ENCODE results near the gene COL11A2.

The COL11A2 gene

GRCh38 chr6:33124947-33125346 lies 67.3 kb downstream of the COL11A2 start:
- Histone ChIP-seq H3K4me1 (ENCODE audit: control extremely low read depth in 1 of 4, control insufficient read depth in 4 of 4, insufficient read depth in 4 of 4, low read length in 3 of 4) (no peaks in the 10 kb centered on the region), H3K27me3 (replicated peaks in 2 of 5; ENCODE audit: control insufficient read depth in 4 of 5, insufficient read depth in 5 of 5, low read length in 4 of 5) (no peaks in the 10 kb centered on the region), H3K4me3 (ENCODE audit: control insufficient read depth in 1 of 7, extremely low read depth in 1 of 7, insufficient read depth in 4 of 7, low read depth in 2 of 7, low read length in 6 of 7) (no peak overlapping the region), H3K36me3 (ENCODE audit: control insufficient read depth in 4 of 4, insufficient read depth in 4 of 4, low read length in 3 of 4) (no peaks in the 10 kb centered on the region), H3K27ac (ENCODE audit: insufficient read depth in 1 of 2, low read depth in 1 of 2, low read length in 2 of 2, poor library complexity in 1 of 2, severe bottlenecking in 2 of 2) (no peak overlapping the region), H3K9me3 (ENCODE audit: control extremely low read depth in 1 of 5, control insufficient read depth in 4 of 5, insufficient read depth in 2 of 5, low read depth in 1 of 5, low read length in 4 of 5) (peaks cover 0 to 16% (median 6%) of the 10 kb centered on the region in 5 experiments)
- POLR2A ChIA-PET: no interaction called here
- DNase-seq: no peak
- CTCF ChIA-PET: interaction anchor here (1.0 to 14.4 kb wide), 18 partner anchors 8 to 159 kb away, joined by 3 to 238 read pairs (median 4); no protein-coding TSS in a partner anchor
- 100% methylated on average over 3 of the region's 4 CpGs for WGBS (ENCODE audit: insufficient coverage)

- ChIA-PET CTCF (interaction anchor here (0.7 to 14.4 kb wide), 21 partner anchors 8 to 159 kb away, joined by 3 to 238 read pairs (median 4); partner anchors contain the start of gene B3GALT4), POLR2A (no interaction called here)
- WGBS (ENCODE audit: insufficient coverage): 71% methylated on average over 3 of the region's 4 CpGs
- H3K36me3 ChIP-seq (ENCODE audit: control insufficient read depth in 4 of 4, insufficient read depth in 4 of 4, low read length in 3 of 4): no peaks in the 10 kb centered on the region
- no peaks in the 10 kb centered on the region for H3K27me3 ChIP-seq (replicated peaks in 2 of 5; ENCODE audit: control insufficient read depth in 4 of 5, insufficient read depth in 5 of 5, low read length in 4 of 5)
- peaks cover 0 to 16% (median 6%) of the 10 kb centered on the region in 5 experiments for H3K9me3 ChIP-seq (ENCODE audit: control extremely low read depth in 1 of 5, control insufficient read depth in 4 of 5, insufficient read depth in 2 of 5, low read depth in 1 of 5, low read length in 4 of 5)
- no peak overlapping the region for H3K27ac ChIP-seq (ENCODE audit: insufficient read depth in 1 of 2, low read depth in 1 of 2, low read length in 2 of 2, poor library complexity in 1 of 2, severe bottlenecking in 2 of 2)
- no peaks in the 10 kb centered on the region for H3K4me1 ChIP-seq (ENCODE audit: control extremely low read depth in 1 of 4, control insufficient read depth in 4 of 4, insufficient read depth in 4 of 4, low read length in 3 of 4)
- H3K4me3 ChIP-seq (ENCODE audit: control insufficient read depth in 1 of 7, extremely low read depth in 1 of 7, insufficient read depth in 4 of 7, low read depth in 2 of 7, low read length in 6 of 7): no peak overlapping the region
- no peak for DNase-seq
These were observed 67.8 kb downstream of the COL11A2 start for GRCh38 chr6:33124525-33124901.

GRCh38 chr6:33123732-33124524 lies 68.3 kb downstream of the COL11A2 start:
- POLR2A ChIA-PET: no interaction called here
- 79% methylated on average over 18 of the region's 20 CpGs for WGBS (ENCODE audit: insufficient coverage)
- H3K4me1 ChIP-seq (ENCODE audit: control extremely low read depth in 1 of 4, control insufficient read depth in 4 of 4, insufficient read depth in 4 of 4, low read length in 3 of 4): no peaks in the 10 kb centered on the region
- no peaks in the 10 kb centered on the region for H3K27me3 ChIP-seq (replicated peaks in 2 of 5; ENCODE audit: control insufficient read depth in 4 of 5, insufficient read depth in 5 of 5, low read length in 4 of 5)
- H3K27ac ChIP-seq (ENCODE audit: insufficient read depth in 1 of 2, low read depth in 1 of 2, low read length in 2 of 2, poor library complexity in 1 of 2, severe bottlenecking in 2 of 2): no peak overlapping the region
- no peak overlapping the region for H3K4me3 ChIP-seq (ENCODE audit: control insufficient read depth in 1 of 7, extremely low read depth in 1 of 7, insufficient read depth in 4 of 7, low read depth in 2 of 7, low read length in 6 of 7)
- H3K36me3 ChIP-seq (ENCODE audit: control insufficient read depth in 4 of 4, insufficient read depth in 4 of 4, low read length in 3 of 4): no peaks in the 10 kb centered on the region
- peaks cover 0 to 16% (median 6%) of the 10 kb centered on the region in 5 experiments for H3K9me3 ChIP-seq (ENCODE audit: control extremely low read depth in 1 of 5, control insufficient read depth in 4 of 5, insufficient read depth in 2 of 5, low read depth in 1 of 5, low read length in 4 of 5)
- DNase-seq: peak; percentile 34 to 80 (median 72)
- CTCF ChIA-PET: interaction anchor here (0.7 to 14.4 kb wide), 19 partner anchors 9 to 158 kb away, joined by 3 to 238 read pairs (median 5); partner anchors contain the start of gene B3GALT4

GRCh38 chr6:33123181-33123580 lies 69.1 kb downstream of the COL11A2 start:
- ChIA-PET POLR2A (no interaction called here), CTCF (interaction anchor here (0.7 to 14.4 kb wide), 11 partner anchors 8 to 125 kb away, joined by 3 to 238 read pairs (median 7); no protein-coding TSS in a partner anchor)
- H3K36me3 ChIP-seq (ENCODE audit: control insufficient read depth in 4 of 4, insufficient read depth in 4 of 4, low read length in 3 of 4): no peaks in the 10 kb centered on the region

DNA sequence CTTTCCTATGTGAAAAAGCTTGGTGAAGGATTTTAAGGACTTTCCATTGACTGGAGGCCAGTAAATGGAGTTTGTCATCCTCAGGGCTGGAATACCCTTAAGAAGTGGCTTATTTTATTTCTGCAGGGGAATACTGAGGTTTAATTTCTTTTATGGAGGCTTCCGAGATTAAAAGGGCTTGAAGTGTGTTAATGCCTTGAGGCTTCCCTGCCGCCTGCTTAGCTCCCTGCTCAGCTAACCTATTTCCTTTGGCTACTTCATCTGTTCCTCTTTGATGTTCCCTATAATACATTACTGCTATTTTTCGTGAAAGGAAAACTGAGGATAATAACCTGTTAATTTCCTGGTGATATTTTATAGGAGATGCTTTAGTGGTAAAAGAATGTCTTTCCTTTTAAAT lies 72.3 kb downstream of the COL11A2 start:
- no peak for DNase-seq
- CTCF ChIA-PET: interaction anchor here (0.6 to 6.7 kb wide), 19 partner anchors 10 to 129 kb away, joined by 3 to 76 read pairs (median 4); no protein-coding TSS in a partner anchor
- no CpG with 5 or more reads among the region's 3 CpGs for WGBS (ENCODE audit: insufficient coverage)
- Histone ChIP-seq H3K4me1 (ENCODE audit: control extremely low read depth in 1 of 4, control insufficient read depth in 4 of 4, insufficient read depth in 4 of 4, low read length in 3 of 4) (peaks cover 10 to 21% (median 12%) of the 10 kb centered on the region in 4 experiments), H3K4me3 (ENCODE audit: control insufficient read depth in 1 of 7, extremely low read depth in 1 of 7, insufficient read depth in 4 of 7, low read depth in 2 of 7, low read length in 6 of 7) (no peak overlapping the region), H3K27ac (ENCODE audit: insufficient read depth in 1 of 2, low read depth in 1 of 2, low read length in 2 of 2, poor library complexity in 1 of 2, severe bottlenecking in 2 of 2) (no peak overlapping the region), H3K27me3 (replicated peaks in 2 of 5; ENCODE audit: control insufficient read depth in 4 of 5, insufficient read depth in 5 of 5, low read length in 4 of 5) (peaks cover 3 to 20% (median 16%) of the 10 kb centered on the region in 5 experiments), H3K36me3 (ENCODE audit: control insufficient read depth in 4 of 4, insufficient read depth in 4 of 4, low read length in 3 of 4) (no peaks in the 10 kb centered on the region), H3K9me3 (ENCODE audit: control extremely low read depth in 1 of 5, control insufficient read depth in 4 of 5, insufficient read depth in 2 of 5, low read depth in 1 of 5, low read length in 4 of 5) (peaks cover 0 to 16% (median 6%) of the 10 kb centered on the region in 5 experiments)
- POLR2A ChIA-PET: interaction anchor here (0.6 kb wide), 1 partner anchor 9 kb away, joined by 3 read pairs; no protein-coding TSS in a partner anchor

More at GRCh38 chr6:33123181-33123580, 69.1 kb downstream of the COL11A2 start:
- Histone ChIP-seq H3K4me1 (ENCODE audit: control extremely low read depth in 1 of 4, control insufficient read depth in 4 of 4, insufficient read depth in 4 of 4, low read length in 3 of 4) (peaks cover 0 to 4% (median 1%) of the 10 kb centered on the region in 4 experiments), H3K27me3 (replicated peaks in 2 of 5; ENCODE audit: control insufficient read depth in 4 of 5, insufficient read depth in 5 of 5, low read length in 4 of 5) (no peaks in the 10 kb centered on the region), H3K4me3 (ENCODE audit: control insufficient read depth in 1 of 7, extremely low read depth in 1 of 7, insufficient read depth in 4 of 7, low read depth in 2 of 7, low read length in 6 of 7) (no peak overlapping the region), H3K9me3 (ENCODE audit: control extremely low read depth in 1 of 5, control insufficient read depth in 4 of 5, insufficient read depth in 2 of 5, low read depth in 1 of 5, low read length in 4 of 5) (peaks cover 0 to 16% (median 6%) of the 10 kb centered on the region in 5 experiments), H3K27ac (ENCODE audit: insufficient read depth in 1 of 2, low read depth in 1 of 2, low read length in 2 of 2, poor library complexity in 1 of 2, severe bottlenecking in 2 of 2) (no peak overlapping the region)
- 94% methylated on average over 5 of the region's 6 CpGs for WGBS (ENCODE audit: insufficient coverage)
- no peak for DNase-seq

DNA sequence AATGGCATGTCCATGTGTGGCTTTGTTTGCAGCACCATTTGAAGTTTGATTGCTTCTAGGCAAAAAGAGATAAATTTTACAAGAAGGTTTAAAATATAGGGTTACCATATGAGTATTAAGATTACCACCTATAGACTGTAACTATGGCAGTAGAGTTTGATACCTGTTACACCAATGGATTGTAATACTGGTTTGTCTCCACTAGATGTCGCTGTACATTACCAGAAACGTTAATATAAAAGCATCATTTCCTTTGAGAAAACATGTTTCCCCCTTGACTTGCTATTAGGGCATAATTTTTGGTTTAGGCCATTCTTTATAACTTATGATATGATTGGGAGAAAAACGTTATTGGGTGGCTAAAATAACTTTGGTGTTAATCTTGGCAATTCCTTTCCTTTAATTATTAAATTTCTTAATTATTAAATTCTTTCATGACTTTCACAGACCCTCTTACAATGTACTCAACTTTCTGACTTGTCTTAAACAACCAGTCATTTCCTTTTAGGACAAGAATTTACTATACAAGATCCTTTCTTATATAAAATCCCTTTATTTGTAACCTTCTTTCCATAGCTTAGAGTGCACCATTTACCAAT lies 73.6 kb downstream of the COL11A2 start:
- Histone ChIP-seq H3K27me3 (replicated peaks in 2 of 5; ENCODE audit: control insufficient read depth in 4 of 5, insufficient read depth in 5 of 5, low read length in 4 of 5) (peaks cover 3 to 20% (median 16%) of the 10 kb centered on the region in 5 experiments), H3K36me3 (ENCODE audit: control insufficient read depth in 4 of 4, insufficient read depth in 4 of 4, low read length in 3 of 4) (no peaks in the 10 kb centered on the region), H3K4me3 (ENCODE audit: control insufficient read depth in 1 of 7, extremely low read depth in 1 of 7, insufficient read depth in 4 of 7, low read depth in 2 of 7, low read length in 6 of 7) (no peak overlapping the region), H3K9me3 (ENCODE audit: control extremely low read depth in 1 of 5, control insufficient read depth in 4 of 5, insufficient read depth in 2 of 5, low read depth in 1 of 5, low read length in 4 of 5) (peaks cover 0 to 11% (median 2%) of the 10 kb centered on the region in 5 experiments), H3K27ac (ENCODE audit: insufficient read depth in 1 of 2, low read depth in 1 of 2, low read length in 2 of 2, poor library complexity in 1 of 2, severe bottlenecking in 2 of 2) (no peak overlapping the region), H3K4me1 (ENCODE audit: control extremely low read depth in 1 of 4, control insufficient read depth in 4 of 4, insufficient read depth in 4 of 4, low read length in 3 of 4) (peaks cover 13 to 33% (median 18%) of the 10 kb centered on the region in 4 experiments)
- POLR2A ChIA-PET: no interaction called here
- DNase-seq: peak; percentile 65 to 79 (median 79)
- CTCF ChIA-PET: interaction anchor here (0.6 to 6.7 kb wide), 16 partner anchors 8 to 132 kb away, joined by 3 to 76 read pairs (median 4); no protein-coding TSS in a partner anchor
- no CpG with 5 or more reads among the region's 3 CpGs for WGBS (ENCODE audit: insufficient coverage)

Data from common myeloid progenitor, CD34-positive (primary cell).